CD4-positive, alpha-beta memory T cell (primary cell): ENCODE results near the gene AFAP1. TPM values are rescaled to one million over a fixed set of nuclear protein-coding genes. Genes with fewer than 3 reads are reported as not detected.
A peak's percentile ranks its signal among the peaks of the same experiment; 100 is the strongest.

Source experiments
- CTCF ChIA-PET: fragments of 350-600 bp; sonication (Branson Sonifier 250); formaldehyde crosslinking; loops from one replicate; lab custom pipeline; 2021; ENCODE audit warnings: inconsistent platforms; ENCODE audit not compliant: partially characterized antibody; lab: Charles Lee
- POLR2A ChIA-PET: fragments of 350-600 bp; sonication (Branson Sonifier 250); formaldehyde crosslinking; loops from one replicate; lab custom pipeline; 2021; ENCODE audit not compliant: partially characterized antibody; lab: Charles Lee
- DNase-seq, 5 donors: peaks; one replicate each; pipeline versions ENCODE4 v3.0.0 to v3.0.0-alpha.2; 2020 to 2022; ENCODE audit warnings: mixed read lengths in 1 of 5
- H3K27ac ChIP-seq: one replicate; pipeline ENCODE4 v1.7.0; 2013; ENCODE audit warnings: low read depth, low read length
- H3K27me3 ChIP-seq: 2 replicates; pipeline ENCODE4 v1.7.0; 2013; ENCODE audit warnings: mild to moderate bottlenecking, low read length, moderate library complexity; ENCODE audit not compliant: insufficient read depth
- H3K36me3 ChIP-seq: 2 replicates; pipeline ENCODE4 v1.7.0; 2013; ENCODE audit warnings: mild to moderate bottlenecking, low read length, moderate library complexity; ENCODE audit not compliant: insufficient read depth
- H3K4me1 ChIP-seq: 2 replicates; pipeline ENCODE4 v1.7.0; 2013; ENCODE audit warnings: mild to moderate bottlenecking, low read length, moderate library complexity; ENCODE audit not compliant: insufficient read depth
- H3K4me3 ChIP-seq, 2 donors: one replicate each; pipeline ENCODE4 v1.7.0; 2013; ENCODE audit warnings: low read length in 2 of 2, mild to moderate bottlenecking in 1 of 2
- H3K9me3 ChIP-seq, 2 donors: one replicate each; pipeline ENCODE4 v1.7.0; 2013; ENCODE audit warnings: low read length in 2 of 2, control low read depth in 1 of 2; ENCODE audit not compliant: control insufficient read depth in 1 of 2
- H3K27ac Mint-ChIP-seq, 7 donors: one replicate each; pipeline ENCODE4 v1.8.0; 2020 to 2021; ENCODE audit warnings: mixed read lengths in 7 of 7, mild to moderate bottlenecking in 6 of 7, inconsistent platforms in 3 of 7, moderate library complexity in 3 of 7
- H3K27me3 Mint-ChIP-seq, 2 donors: one replicate each; pipeline ENCODE4 v1.8.0; 2020 to 2021; ENCODE audit warnings: mixed read lengths in 2 of 2
- H3K36me3 Mint-ChIP-seq, 2 donors: one replicate each; pipeline ENCODE4 v1.8.0; 2020 to 2021; ENCODE audit warnings: mixed read lengths in 2 of 2, inconsistent platforms in 1 of 2, mild to moderate bottlenecking in 1 of 2
- H3K4me1 Mint-ChIP-seq, 4 donors: one replicate each; pipeline ENCODE4 v1.8.0; 2020 to 2021; ENCODE audit warnings: mixed read lengths in 4 of 4, mild to moderate bottlenecking in 1 of 4
- H3K4me3 Mint-ChIP-seq, 8 donors: one replicate each; pipeline ENCODE4 v1.8.0; 2020 to 2021; ENCODE audit warnings: mixed read lengths in 8 of 8, mild to moderate bottlenecking in 7 of 8, moderate library complexity in 6 of 8, inconsistent platforms in 3 of 8
- H3K9me3 Mint-ChIP-seq, 8 donors: one replicate each; pipeline ENCODE4 v1.8.0; 2020 to 2021; ENCODE audit warnings: mixed read lengths in 8 of 8, mild to moderate bottlenecking in 5 of 8, inconsistent platforms in 3 of 8, moderate library complexity in 1 of 8
- intact Hi-C: fragments of 100-400 bp; cut with micrococcal nuclease; formaldehyde crosslinking; loops from one replicate; pipeline ENCODE4 v1.15.1; 2023
- polyA plus RNA-seq, 2 donors: library from polyadenylated mRNA; unstranded; fragments of 300-500 nt; fragmentation: Illumina TruSeq; gene quantifications; one replicate each; pipeline ENCODE4 v1.2.3, GENCODE V29; 2021
- total RNA-seq, 2 experiments: library from RNA; stranded (reverse); gene quantifications; one replicate each; pipeline ENCODE4 v1.2.3, GENCODE V29; 2021

The AFAP1 gene
- total and polyA plus RNA-seq, 4 experiments from 2014 or later, result 0.95 to 21.8 (median 12.6) TPM

DNA sequence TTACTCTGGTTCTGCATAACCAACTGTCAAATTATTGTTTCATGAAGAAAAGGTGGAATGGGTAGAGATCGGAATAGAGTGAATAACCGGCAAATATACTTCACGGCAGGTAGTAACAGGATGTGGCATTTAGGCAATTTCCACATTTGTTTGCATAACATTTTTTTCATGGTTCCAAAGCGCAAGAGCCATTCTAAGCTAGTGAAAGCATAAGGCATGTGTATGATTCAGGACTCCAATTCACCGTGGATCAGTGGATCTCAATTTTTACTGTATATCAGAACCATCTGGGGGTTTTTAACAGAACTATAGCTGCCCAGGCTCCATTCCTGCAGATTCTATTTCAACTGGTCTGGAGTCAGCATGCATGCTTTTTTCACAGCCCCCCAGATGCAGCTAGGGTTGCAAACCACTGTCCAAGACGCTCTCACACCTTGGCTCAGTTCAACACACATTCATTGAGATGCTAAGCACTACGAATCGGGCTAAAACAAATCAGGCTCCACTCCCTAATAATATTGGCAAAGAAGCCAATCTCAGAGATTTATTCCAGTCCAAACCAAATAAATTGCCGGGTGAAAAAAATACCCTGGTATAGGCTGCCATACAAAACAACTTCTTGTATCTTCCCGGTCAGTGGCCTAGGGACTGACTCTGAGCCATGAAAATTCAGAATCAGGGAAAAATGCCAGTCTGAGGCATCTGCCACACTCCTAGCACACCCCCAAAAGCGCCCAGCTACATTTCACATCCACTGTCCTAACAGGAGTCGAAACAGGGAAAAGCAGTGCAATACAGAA lies 30.0 kb downstream of the AFAP1 start:
- ChIA-PET POLR2A (interaction anchor here (1.0 kb wide), 2 partner anchors 29 to 46 kb away, joined by 3 to 4 read pairs; no protein-coding TSS in a partner anchor), CTCF (interaction anchor here (1.3 to 2.9 kb wide), 2 partner anchors 29 to 33 kb away, joined by 5 to 11 read pairs; no protein-coding TSS in a partner anchor)
- H3K9me3 ChIP-seq, result no peaks in the 10 kb centered on the region
- no peaks in the 10 kb centered on the region for H3K36me3 ChIP-seq
- H3K4me1 Mint-ChIP-seq, result peaks cover 22 to 61% (median 48%) of the 10 kb centered on the region in 4 donors
- peaks cover 0 to 2% (median 0%) of the 10 kb centered on the region in 8 donors for H3K9me3 Mint-ChIP-seq
- H3K27ac ChIP-seq, result no peak overlapping the region
- H3K4me3 Mint-ChIP-seq, result peak overlapping the region in 5 of 8 donors; percentile 1 to 68 (median 29)
- no peaks in the 10 kb centered on the region for H3K36me3 Mint-ChIP-seq
- intact Hi-C loops, result no loop called here
- DNase-seq, result peak in 1 of 5 donors; percentile 1
- H3K27me3 ChIP-seq, result no peaks in the 10 kb centered on the region
- no peak overlapping the region for H3K4me3 ChIP-seq
- H3K27me3 Mint-ChIP-seq, result no peaks in the 10 kb centered on the region
- peaks cover 15% of the 10 kb centered on the region for H3K4me1 ChIP-seq
- H3K27ac Mint-ChIP-seq, result peak overlapping the region in 3 of 7 donors; percentile 11 to 43 (median 18)

DNA sequence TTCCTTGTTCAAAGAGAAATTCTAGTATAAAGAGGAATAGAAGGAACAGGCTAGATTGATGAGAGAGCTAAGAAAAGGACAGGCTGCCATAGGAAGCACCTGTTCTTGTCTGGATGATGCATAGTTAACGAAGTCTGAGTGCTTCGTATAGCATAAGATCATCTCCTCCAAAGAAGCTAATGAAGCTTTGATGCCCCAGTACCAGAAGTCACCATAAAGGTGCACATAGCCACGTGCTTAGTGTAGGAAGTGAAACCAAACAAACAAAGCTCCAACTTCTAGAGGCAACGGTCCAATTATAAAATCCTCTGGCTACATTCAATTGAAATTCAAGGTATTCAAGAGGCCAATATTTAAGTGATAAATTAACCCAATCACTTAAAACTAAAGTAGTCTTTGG lies 31.0 kb downstream of the AFAP1 start:
- DNase-seq, result no peak
- H3K4me3 ChIP-seq, result no peak overlapping the region
- POLR2A ChIA-PET, result interaction anchor here (1.0 kb wide), 2 partner anchors 30 to 45 kb away, joined by 3 to 4 read pairs; no protein-coding TSS in a partner anchor
- peaks cover 15% of the 10 kb centered on the region for H3K4me1 ChIP-seq
- intact Hi-C loops, result no loop called here
- no peak overlapping the region for H3K27ac Mint-ChIP-seq
- peaks cover 26 to 67% (median 51%) of the 10 kb centered on the region in 4 donors for H3K4me1 Mint-ChIP-seq
- no peaks in the 10 kb centered on the region for H3K27me3 ChIP-seq
- no peaks in the 10 kb centered on the region for H3K9me3 ChIP-seq
- CTCF ChIA-PET, result interaction anchor here (0.9 to 2.9 kb wide), 5 partner anchors 13 to 65 kb away, joined by 3 to 11 read pairs (median 3); no protein-coding TSS in a partner anchor
- H3K36me3 Mint-ChIP-seq, result no peaks in the 10 kb centered on the region
- peak overlapping the region in 3 of 8 donors; percentile 1 to 68 (median 29) for H3K4me3 Mint-ChIP-seq
- H3K9me3 Mint-ChIP-seq, result peaks cover 0 to 2% (median 0%) of the 10 kb centered on the region in 8 donors
- no peaks in the 10 kb centered on the region for H3K27me3 Mint-ChIP-seq
- H3K36me3 ChIP-seq, result no peaks in the 10 kb centered on the region
- H3K27ac ChIP-seq, result no peak overlapping the region

DNA sequence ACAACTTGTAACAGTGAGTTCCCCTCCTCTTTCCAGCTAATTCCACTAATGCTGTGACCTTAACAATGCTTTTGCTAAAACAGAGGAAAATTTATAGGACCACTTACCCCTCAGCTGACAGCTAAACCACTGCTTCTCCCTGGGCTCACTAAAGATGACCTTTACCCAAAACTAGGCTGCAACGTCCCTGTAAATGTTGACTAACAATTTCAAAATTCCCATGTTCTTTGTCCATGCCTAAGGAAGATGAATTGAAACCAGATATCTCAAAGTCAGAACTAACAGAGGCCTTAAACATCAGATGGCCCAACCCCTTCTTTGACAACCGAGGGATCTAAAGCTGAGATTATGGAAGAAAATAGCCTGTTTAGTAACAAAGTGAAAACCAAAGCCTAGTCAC lies 32.5 kb downstream of the AFAP1 start:
- no peak overlapping the region for H3K4me3 ChIP-seq
- POLR2A ChIA-PET, result no interaction called here
- H3K27ac ChIP-seq, result no peak overlapping the region
- no peaks in the 10 kb centered on the region for H3K9me3 ChIP-seq
- CTCF ChIA-PET, result interaction anchor here (2.9 kb wide), 1 partner anchor 30 kb away, joined by 11 read pairs; no protein-coding TSS in a partner anchor
- H3K36me3 ChIP-seq, result no peaks in the 10 kb centered on the region
- peak overlapping the region in 2 of 7 donors; percentile 47 to 56 for H3K27ac Mint-ChIP-seq
- no peaks in the 10 kb centered on the region for H3K27me3 ChIP-seq
- no peaks in the 10 kb centered on the region for H3K27me3 Mint-ChIP-seq
- H3K4me3 Mint-ChIP-seq, result no peak overlapping the region
- peaks cover 0 to 2% (median 0%) of the 10 kb centered on the region in 8 donors for H3K9me3 Mint-ChIP-seq
- peaks cover 31 to 70% (median 55%) of the 10 kb centered on the region in 4 donors for H3K4me1 Mint-ChIP-seq
- no peaks in the 10 kb centered on the region for H3K36me3 Mint-ChIP-seq
- intact Hi-C loops, result no loop called here
- DNase-seq, result no peak
- H3K4me1 ChIP-seq, result peaks cover 21% of the 10 kb centered on the region

DNA sequence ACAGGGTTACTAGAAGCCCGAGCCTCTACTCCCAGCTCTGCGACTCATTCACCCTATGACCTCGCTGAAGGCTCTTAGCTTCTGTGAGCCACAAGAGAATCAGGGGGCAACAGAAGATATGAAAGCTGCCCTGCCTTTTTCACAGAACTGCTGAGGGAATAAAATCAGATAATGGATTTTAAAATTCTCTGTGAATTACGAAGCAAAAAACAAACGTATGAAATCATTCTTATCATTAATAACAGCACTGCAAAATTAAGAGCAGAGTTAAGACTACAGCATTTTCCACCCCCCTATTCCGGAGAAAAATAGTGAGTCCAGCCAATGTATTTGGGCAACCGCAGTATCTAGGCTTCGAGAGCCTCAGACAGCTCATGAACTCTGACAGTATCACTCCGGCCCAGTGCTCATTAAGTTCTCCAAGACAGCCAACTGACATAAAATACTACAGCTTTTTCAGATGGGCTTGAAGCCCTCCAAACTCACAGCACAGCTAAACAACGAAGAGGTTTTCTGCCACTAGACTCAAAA lies 33.4 kb downstream of the AFAP1 start:
- Mint-ChIP-seq H3K27ac (peak overlapping the region in 1 of 7 donors; percentile 16), H3K4me3 (no peak overlapping the region), H3K36me3 (no peaks in the 10 kb centered on the region), H3K9me3 (peaks cover 0 to 2% (median 0%) of the 10 kb centered on the region in 8 donors), H3K27me3 (no peaks in the 10 kb centered on the region), H3K4me1 (peaks cover 31 to 74% (median 58%) of the 10 kb centered on the region in 4 donors)
- ChIA-PET CTCF (interaction anchor here (1.0 kb wide), 1 partner anchor 62 kb away, joined by 3 read pairs; no protein-coding TSS in a partner anchor), POLR2A (no interaction called here)
- H3K4me3 ChIP-seq, result no peak overlapping the region
- intact Hi-C loops, result no loop called here
- no peaks in the 10 kb centered on the region for H3K27me3 ChIP-seq
- H3K27ac ChIP-seq, result no peak overlapping the region
- no peaks in the 10 kb centered on the region for H3K9me3 ChIP-seq
- peaks cover 21% of the 10 kb centered on the region for H3K4me1 ChIP-seq
- no peaks in the 10 kb centered on the region for H3K36me3 ChIP-seq
- no peak for DNase-seq

DNA sequence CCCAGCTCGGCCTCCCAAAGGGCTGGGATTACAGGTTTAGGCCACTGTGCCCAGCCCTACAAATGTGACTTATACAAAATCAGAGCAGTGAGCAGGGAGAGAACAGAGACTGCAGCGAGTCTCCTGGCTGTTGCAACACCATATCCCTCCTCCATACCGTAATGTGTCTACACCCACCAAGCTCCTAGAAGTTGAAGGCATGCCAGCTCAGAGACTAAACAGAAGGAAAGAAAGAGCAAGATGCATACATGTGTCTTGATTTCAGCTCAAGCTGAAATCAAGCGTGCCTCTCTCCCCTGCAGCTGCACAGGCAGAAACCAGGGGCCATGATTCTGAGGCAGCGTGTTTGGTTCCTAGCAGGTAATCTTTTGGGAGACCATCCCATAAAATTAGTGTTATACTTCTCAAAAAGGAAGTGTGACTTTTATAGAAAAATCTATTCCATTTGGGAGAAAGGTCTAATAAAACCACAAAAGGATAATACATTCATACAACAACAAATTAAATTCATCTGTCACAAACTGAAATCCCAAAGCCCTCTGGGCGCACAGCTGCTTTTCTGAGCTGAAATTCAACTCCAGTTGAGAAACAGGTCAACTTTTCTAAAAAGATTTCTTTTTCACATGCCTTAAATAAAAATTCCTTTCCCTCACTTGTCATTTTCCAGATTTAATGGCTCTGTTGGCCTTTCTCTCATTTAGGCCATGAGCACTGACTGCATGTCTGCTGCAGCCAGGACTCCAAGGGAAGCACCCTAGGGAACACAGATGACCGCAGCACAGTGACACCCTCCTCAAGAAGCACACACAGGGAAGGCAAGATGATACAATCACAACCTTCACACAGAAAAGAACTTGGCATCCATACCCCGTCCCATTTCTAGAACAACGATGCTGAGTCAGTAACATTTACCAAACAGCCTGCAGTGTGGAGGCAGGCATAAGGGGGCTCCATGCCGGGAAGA lies 34.4 kb downstream of the AFAP1 start:
- H3K36me3 Mint-ChIP-seq, result no peaks in the 10 kb centered on the region
- no peak for DNase-seq
- no peak overlapping the region for H3K4me3 Mint-ChIP-seq
- intact Hi-C loops, result no loop called here
- H3K9me3 ChIP-seq, result no peaks in the 10 kb centered on the region
- no peak overlapping the region for H3K27ac ChIP-seq
- H3K4me1 Mint-ChIP-seq, result peaks cover 33 to 77% (median 61%) of the 10 kb centered on the region in 4 donors
- POLR2A ChIA-PET, result no interaction called here
- H3K27me3 ChIP-seq, result no peaks in the 10 kb centered on the region
- H3K27me3 Mint-ChIP-seq, result no peaks in the 10 kb centered on the region
- H3K36me3 ChIP-seq, result no peaks in the 10 kb centered on the region
- no peak overlapping the region for H3K4me3 ChIP-seq
- peak overlapping the region in 5 of 7 donors; percentile 16 to 75 (median 68) for H3K27ac Mint-ChIP-seq
- H3K4me1 ChIP-seq, result peaks cover 21% of the 10 kb centered on the region
- H3K9me3 Mint-ChIP-seq, result peaks cover 0 to 2% (median 0%) of the 10 kb centered on the region in 8 donors
- CTCF ChIA-PET, result interaction anchor here (1.0 kb wide), 1 partner anchor 61 kb away, joined by 3 read pairs; no protein-coding TSS in a partner anchor

DNA sequence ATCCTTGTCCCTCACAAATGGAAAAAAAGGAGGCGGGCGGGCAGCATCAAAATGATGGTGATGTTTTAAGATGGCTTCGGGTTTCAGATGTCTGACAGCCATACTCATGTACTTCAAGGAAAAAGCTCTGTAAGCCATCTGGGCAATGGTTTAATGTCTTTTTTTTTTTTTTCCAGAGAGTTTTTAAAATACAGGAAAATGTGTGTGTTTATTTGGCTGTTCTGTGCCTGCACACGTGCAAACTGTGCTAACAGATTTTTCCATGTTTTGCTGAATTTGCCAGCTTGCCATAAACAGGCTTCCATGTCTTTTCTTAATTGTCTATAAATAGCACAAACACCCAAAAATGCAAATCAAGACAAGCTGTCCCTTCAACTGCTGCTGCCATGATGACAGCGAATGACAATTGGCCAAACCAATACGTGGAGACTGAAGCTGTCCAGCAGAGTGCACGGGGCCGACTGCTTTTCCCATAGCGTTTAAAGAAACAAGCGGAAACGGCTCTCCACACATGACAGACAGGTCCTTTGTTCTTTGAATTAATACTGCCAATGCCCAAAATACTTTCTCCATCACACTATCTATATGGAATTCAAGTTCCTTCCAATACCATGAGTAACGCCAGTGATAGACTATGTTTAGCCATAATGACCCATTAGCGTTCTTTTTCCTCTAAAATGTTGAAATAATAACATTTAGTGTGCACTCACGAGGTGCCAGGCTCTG lies 35.7 kb downstream of the AFAP1 start:
- ChIA-PET CTCF (interaction anchor here (1.6 kb wide), 1 partner anchor 99 kb away, joined by 3 read pairs; no protein-coding TSS in a partner anchor), POLR2A (no interaction called here)
- no peak overlapping the region for H3K4me3 Mint-ChIP-seq

More for the DNA sequence above, 35.7 kb downstream of the AFAP1 start:
- Histone ChIP-seq H3K27ac (no peak overlapping the region), H3K9me3 (no peaks in the 10 kb centered on the region), H3K4me1 (peaks cover 12% of the 10 kb centered on the region), H3K36me3 (no peaks in the 10 kb centered on the region), H3K4me3 (no peak overlapping the region), H3K27me3 (no peaks in the 10 kb centered on the region)
- H3K27ac Mint-ChIP-seq, result no peak overlapping the region
- intact Hi-C loops, result no loop called here
- no peak for DNase-seq
- H3K36me3 Mint-ChIP-seq, result no peaks in the 10 kb centered on the region
- no peaks in the 10 kb centered on the region for H3K27me3 Mint-ChIP-seq
- H3K4me1 Mint-ChIP-seq, result peaks cover 30 to 76% (median 59%) of the 10 kb centered on the region in 4 donors
- H3K9me3 Mint-ChIP-seq, result peaks cover 0 to 2% (median 0%) of the 10 kb centered on the region in 8 donors
